HG02588 (cell line): Measurements from ENCODE around the gene MTERF1.
"Not testable (repeated sequence)": the region's sequence is repeated elsewhere in the genome, so short reads cannot be mapped to it uniquely, and the experiment has no call there.

ENCODE experiments used
- ATAC-seq: cut with Tn5 transposase; IDR thresholded peaks from one replicate; pipeline ENCODE4 v1.9.1; 2021; ENCODE audit warnings: mild to moderate bottlenecking, moderate library complexity; ENCODE audit not compliant: unreplicated experiment

The MTERF1 gene

GRCh38 chr7:91880413-91881241 is at the start of gene MTERF1:
MTERF1 (minus strand) TSS chr7:91880702; CDS start chr7:91880083, 619 bp downstream.
- ATAC-seq = peak; percentile 95

- peak; percentile 57 for ATAC-seq
Observed at GRCh38 chr7:91929463-91929862, 49.0 kb upstream of the MTERF1 start.

- ATAC-seq = no peak
Observed at GRCh38 chr7:91927912-91928311, 47.4 kb upstream of the MTERF1 start.

- no peak for ATAC-seq
Observed at GRCh38 chr7:91922857-91923256, 42.4 kb upstream of the MTERF1 start.

- ATAC-seq = no peak
Observed at GRCh38 chr7:91918356-91918755, 37.9 kb upstream of the MTERF1 start.

GRCh38 chr7:91916051-91916440 is 35.5 kb upstream of the MTERF1 start:
- no peak for ATAC-seq

GRCh38 chr7:91915401-91916050 is 35.0 kb upstream of the MTERF1 start:
- no peak for ATAC-seq

- no peak for ATAC-seq
Observed at GRCh38 chr7:91913612-91914011, 33.1 kb upstream of the MTERF1 start.

- ATAC-seq = no peak
Observed at GRCh38 chr7:91912494-91912893, 32.0 kb upstream of the MTERF1 start.

GRCh38 chr7:91911121-91911520 is 30.6 kb upstream of the MTERF1 start:
- ATAC-seq = no peak

- ATAC-seq = no peak
Observed at GRCh38 chr7:91910171-91910570, 29.7 kb upstream of the MTERF1 start.

- ATAC-seq = no peak
Observed at GRCh38 chr7:91899563-91899962, 19.1 kb upstream of the MTERF1 start.

- ATAC-seq = no peak
Observed at GRCh38 chr7:91898240-91898992, 17.9 kb upstream of the MTERF1 start.

- ATAC-seq = no peak
Observed at GRCh38 chr7:91894781-91895480, 14.4 kb upstream of the MTERF1 start.

- not testable (repeated sequence) for ATAC-seq
Observed at GRCh38 chr7:91893699-91894098, 13.2 kb upstream of the MTERF1 start.

GRCh38 chr7:91892821-91893340 is 12.4 kb upstream of the MTERF1 start:
- no peak for ATAC-seq

- no peak for ATAC-seq
Observed at GRCh38 chr7:91892099-91892705, 11.7 kb upstream of the MTERF1 start.

GRCh38 chr7:91888271-91889175 is 8.0 kb upstream of the MTERF1 start:
- ATAC-seq = not testable (repeated sequence)
